ENCODE measurements around the gene PTMA.
A peak's percentile ranks its signal among the peaks of the same experiment; 100 is the strongest.

The PTMA gene

DNA sequence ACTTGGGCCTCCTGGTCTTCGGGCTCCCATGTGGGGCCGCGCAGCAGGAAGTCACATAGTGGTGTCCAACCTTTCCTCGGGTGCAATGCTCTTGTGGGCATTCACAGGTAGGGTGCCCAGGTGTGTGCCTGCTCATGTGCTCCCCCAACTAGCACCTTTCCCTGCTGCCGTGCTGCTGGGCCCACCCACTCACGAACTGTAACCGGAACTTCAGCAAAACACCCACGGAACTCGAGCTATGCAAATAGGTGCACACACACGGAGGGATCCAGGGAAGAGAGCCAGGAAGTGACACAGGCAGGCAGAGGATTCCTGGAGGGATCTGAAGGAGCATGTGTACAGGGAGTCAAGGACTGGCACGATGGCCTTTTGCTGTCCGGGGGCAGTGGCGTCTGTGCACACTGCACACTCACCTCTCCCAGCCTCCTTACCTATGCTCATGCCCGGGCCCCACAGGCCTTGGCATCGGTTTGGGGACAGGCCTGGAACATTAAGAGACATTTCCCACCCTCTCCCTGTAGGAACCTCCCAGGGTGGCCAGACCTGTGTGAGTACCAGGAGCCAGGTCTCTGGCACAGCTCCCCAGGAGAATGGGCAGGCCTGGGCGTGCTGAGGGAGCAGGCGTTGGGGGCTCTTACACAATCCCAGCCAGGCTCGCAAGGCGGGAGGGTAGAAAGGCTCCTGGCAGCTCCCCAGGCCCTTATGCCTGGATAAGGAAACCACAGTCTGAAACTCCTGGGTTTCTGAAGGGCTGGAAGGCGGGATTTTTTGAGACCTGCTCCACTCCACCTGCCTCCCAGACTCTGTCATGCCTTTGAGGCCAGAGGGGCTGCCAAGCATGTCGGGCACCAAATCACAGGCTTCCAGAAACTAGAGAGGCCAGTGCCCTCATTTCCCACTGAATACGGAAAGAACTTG lies 6.6 kb upstream of the PTMA start:
- Histone ChIP-seq H3K4me2 (ENCODE audit: low read length) (peak overlapping the region; percentile 5; the same call in 1 of the 2 replicates), H3K9me3 (ENCODE audit: low read length) (no peaks in the 10 kb centered on the region), H2AFZ (ENCODE audit: low read length) (no peak overlapping the region), H3K27me3 (ENCODE audit: insufficient read depth, low read length) (no peaks in the 10 kb centered on the region), H3K36me3 (ENCODE audit: insufficient read depth, low read length) (no peaks in the 10 kb centered on the region; the same call in 1 of the 2 replicates), H3F3A (ENCODE audit: insufficient read depth, low read length) (no peaks in the 10 kb centered on the region), H3K9me2 (ENCODE audit: low read depth, low read length) (no peaks in the 10 kb centered on the region), H3K79me2 (ENCODE audit: insufficient read depth, low read length) (no peaks in the 10 kb centered on the region), H4K20me1 (ENCODE audit: insufficient read depth, low read length) (no peaks in the 10 kb centered on the region), H3K4me1 (ENCODE audit: insufficient read depth, low read length, severe bottlenecking) (peaks cover 22% of the 10 kb centered on the region), H3K27ac (ENCODE audit: low read depth, low read length, poor library complexity, severe bottlenecking) (no peak overlapping the region), H3K4me3 (ENCODE audit: low read depth, low read length, poor library complexity, severe bottlenecking) (peak overlapping the region; percentile 22), H3K9ac (ENCODE audit: low read length) (peak overlapping the region; percentile 23; the same call in 1 of the 2 replicates)
- TF ChIP-seq, protein P1, sequence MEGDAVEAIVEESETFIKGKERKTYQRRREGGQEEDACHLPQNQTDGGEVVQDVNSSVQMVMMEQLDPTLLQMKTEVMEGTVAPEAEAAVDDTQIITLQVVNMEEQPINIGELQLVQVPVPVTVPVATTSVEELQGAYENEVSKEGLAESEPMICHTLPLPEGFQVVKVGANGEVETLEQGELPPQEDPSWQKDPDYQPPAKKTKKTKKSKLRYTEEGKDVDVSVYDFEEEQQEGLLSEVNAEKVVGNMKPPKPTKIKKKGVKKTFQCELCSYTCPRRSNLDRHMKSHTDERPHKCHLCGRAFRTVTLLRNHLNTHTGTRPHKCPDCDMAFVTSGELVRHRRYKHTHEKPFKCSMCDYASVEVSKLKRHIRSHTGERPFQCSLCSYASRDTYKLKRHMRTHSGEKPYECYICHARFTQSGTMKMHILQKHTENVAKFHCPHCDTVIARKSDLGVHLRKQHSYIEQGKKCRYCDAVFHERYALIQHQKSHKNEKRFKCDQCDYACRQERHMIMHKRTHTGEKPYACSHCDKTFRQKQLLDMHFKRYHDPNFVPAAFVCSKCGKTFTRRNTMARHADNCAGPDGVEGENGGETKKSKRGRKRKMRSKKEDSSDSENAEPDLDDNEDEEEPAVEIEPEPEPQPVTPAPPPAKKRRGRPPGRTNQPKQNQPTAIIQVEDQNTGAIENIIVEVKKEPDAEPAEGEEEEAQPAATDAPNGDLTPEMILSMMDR (IDR thresholded peaks at IDR 0.05; ENCODE audit: low read length) = no peak
- TF ChIP-seq EZH2 (IDR thresholded peaks at IDR 0.05; ENCODE audit: borderline replicate concordance, low read length) = no peak

DNA sequence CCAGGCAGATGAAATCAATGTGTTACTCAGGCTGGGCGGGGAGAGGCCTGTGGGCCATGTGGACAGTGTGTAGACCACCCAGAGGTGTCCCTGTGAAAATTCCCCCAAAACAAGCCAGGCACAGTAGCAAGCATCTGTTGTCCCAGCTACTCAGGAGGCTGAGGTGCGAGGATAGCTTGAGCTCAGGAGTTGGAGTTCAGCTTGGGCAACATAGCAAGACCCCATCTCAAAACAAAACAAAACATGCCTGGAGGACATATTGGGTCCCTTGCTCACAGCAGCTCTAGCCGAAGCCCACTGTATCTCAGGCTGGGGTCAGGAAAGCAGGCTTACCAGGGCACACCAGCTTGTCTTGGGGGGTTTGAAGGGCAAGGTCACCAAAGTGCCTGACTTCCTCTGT lies 4.3 kb upstream of the PTMA start:
- no peak overlapping the region for H3K27ac ChIP-seq (ENCODE audit: low read depth, low read length, poor library complexity, severe bottlenecking)
- H3K9me3 ChIP-seq (ENCODE audit: low read length) = no peaks in the 10 kb centered on the region
- peaks cover 7% of the 10 kb centered on the region for H3K79me2 ChIP-seq (ENCODE audit: insufficient read depth, low read length)
- TF ChIP-seq EZH2 (IDR thresholded peaks at IDR 0.05; ENCODE audit: borderline replicate concordance, low read length) = no peak
- TF ChIP-seq, protein P1 (IDR thresholded peaks at IDR 0.05; ENCODE audit: low read length) = no peak
- peaks cover 30% of the 10 kb centered on the region for H3K4me1 ChIP-seq (ENCODE audit: insufficient read depth, low read length, severe bottlenecking)
- H3K9ac ChIP-seq (ENCODE audit: low read length) = no peak overlapping the region
- no peaks in the 10 kb centered on the region for H4K20me1 ChIP-seq (ENCODE audit: insufficient read depth, low read length)
- peaks cover 5% of the 10 kb centered on the region for H3K36me3 ChIP-seq (ENCODE audit: insufficient read depth, low read length)
- H3F3A ChIP-seq (ENCODE audit: insufficient read depth, low read length) = no peaks in the 10 kb centered on the region
- H2AFZ ChIP-seq (ENCODE audit: low read length) = no peak overlapping the region
- H3K4me3 ChIP-seq (ENCODE audit: low read depth, low read length, poor library complexity, severe bottlenecking) = no peak overlapping the region
- H3K4me2 ChIP-seq (ENCODE audit: low read length) = no peak overlapping the region
- no peaks in the 10 kb centered on the region for H3K27me3 ChIP-seq (ENCODE audit: insufficient read depth, low read length)
- no peaks in the 10 kb centered on the region for H3K9me2 ChIP-seq (ENCODE audit: low read depth, low read length)

DNA sequence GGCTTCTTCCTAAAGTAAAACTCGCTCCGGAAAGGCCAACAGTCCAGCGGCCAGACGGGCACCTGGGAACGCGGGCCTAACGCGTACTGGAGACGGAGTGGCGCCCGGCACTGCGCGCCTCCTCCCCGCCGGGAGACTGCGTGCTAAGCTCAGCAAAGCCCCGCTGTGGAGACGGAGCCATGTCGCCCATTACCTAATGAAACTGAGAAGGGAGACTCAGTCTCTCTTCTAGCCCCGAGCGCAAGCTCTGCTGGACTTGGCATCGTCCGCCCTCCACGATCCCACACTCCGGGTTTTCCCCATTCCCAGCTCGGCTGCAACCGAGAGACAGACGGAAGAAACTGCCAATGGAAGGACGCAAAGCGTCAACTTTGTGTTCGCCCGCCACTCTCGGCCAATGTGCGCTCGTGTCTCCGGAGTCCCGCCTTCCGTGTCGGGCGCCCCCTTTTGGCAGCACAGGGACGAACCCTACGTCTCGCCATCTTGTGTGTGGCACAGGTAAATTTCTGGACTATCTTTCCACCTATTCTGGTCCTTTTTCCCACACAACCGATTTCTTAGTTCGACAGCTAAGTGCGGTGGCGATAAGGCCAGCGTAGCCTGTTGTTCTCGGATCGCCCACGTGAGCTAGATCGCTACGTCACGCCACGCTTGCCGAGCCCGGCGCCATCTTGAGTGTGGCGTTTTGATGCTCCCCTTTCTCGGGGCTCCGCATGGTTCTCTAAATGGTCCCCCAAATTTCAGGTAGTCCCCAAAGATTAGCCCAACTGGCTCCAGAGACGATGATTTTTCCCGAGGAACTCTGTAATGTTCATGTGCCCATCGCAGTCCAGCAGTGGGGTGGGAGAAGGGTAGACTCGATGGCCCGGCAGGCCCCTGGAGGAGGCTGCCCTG lies 1.3 kb upstream of the PTMA start:
- H3K4me1 ChIP-seq (ENCODE audit: insufficient read depth, low read length, severe bottlenecking) = peaks cover 35% of the 10 kb centered on the region
- no peaks in the 10 kb centered on the region for H4K20me1 ChIP-seq (ENCODE audit: insufficient read depth, low read length)
- peaks cover 12% of the 10 kb centered on the region; the same call in 1 of the 2 replicates for H3F3A ChIP-seq (ENCODE audit: insufficient read depth, low read length)
- H2AFZ ChIP-seq (ENCODE audit: low read length) = no peak overlapping the region
- TF ChIP-seq EZH2 (IDR thresholded peaks at IDR 0.05; ENCODE audit: borderline replicate concordance, low read length) = no peak
- TF ChIP-seq, protein P1 (IDR thresholded peaks at IDR 0.05; ENCODE audit: low read length) = peak; percentile 98
- no peaks in the 10 kb centered on the region for H3K9me3 ChIP-seq (ENCODE audit: low read length)
- peak overlapping the region; percentile 86 for H3K4me2 ChIP-seq (ENCODE audit: low read length)
- H3K9me2 ChIP-seq (ENCODE audit: low read depth, low read length) = no peaks in the 10 kb centered on the region
- no peaks in the 10 kb centered on the region for H3K27me3 ChIP-seq (ENCODE audit: insufficient read depth, low read length)
- H3K79me2 ChIP-seq (ENCODE audit: insufficient read depth, low read length) = peaks cover 34% of the 10 kb centered on the region
- H3K4me3 ChIP-seq (ENCODE audit: low read depth, low read length, poor library complexity, severe bottlenecking) = peak overlapping the region; percentile 72
- peaks cover 33% of the 10 kb centered on the region for H3K36me3 ChIP-seq (ENCODE audit: insufficient read depth, low read length)
- H3K27ac ChIP-seq (ENCODE audit: low read depth, low read length, poor library complexity, severe bottlenecking) = peak overlapping the region; percentile 86
- H3K9ac ChIP-seq (ENCODE audit: low read length) = peak overlapping the region; percentile 87
